Esophagus squamous epithelium (tissue), 5 donors: ENCODE data around the gene SREBF2. TPM values are rescaled to one million over a fixed set of nuclear protein-coding genes. Genes with fewer than 3 reads are reported as not detected.

Experiments
- DNase-seq: peaks from one replicate; lab custom pipeline; 2025; lab: John Stamatoyannopoulos, UW
- H3K27ac ChIP-seq, 4 donors: fragments of 200-600 bp; sonication (generic); one replicate each; pipeline ENCODE4 v1.5.1; 2016 to 2019; ENCODE audit warnings: mild to moderate bottlenecking in 1 of 4
- H3K27me3 ChIP-seq, 4 donors: fragments of 200-600 bp; sonication (generic); 1 replicate in 3 of 4; 2 replicates in 1 of 4; pipeline versions ENCODE4 v1.5.1 to v1.6.0; 2017 to 2021; ENCODE audit warnings: antibody characterized with exemption in 1 of 4
- H3K36me3 ChIP-seq, 3 donors: fragments of 200-600 bp; sonication (generic); one replicate each; pipeline ENCODE4 v1.5.1; 2016 to 2019
- H3K4me1 ChIP-seq, 3 donors: fragments of 200-600 bp; sonication (generic); one replicate each; pipeline ENCODE4 v1.5.1; 2017 to 2019
- H3K4me3 ChIP-seq, 4 donors: fragments of 200-600 bp; sonication (generic); 1 replicate in 3 of 4; 2 replicates in 1 of 4; pipeline ENCODE4 v1.5.1; 2016 to 2019; ENCODE audit warnings: mild to moderate bottlenecking in 2 of 4, moderate library complexity in 1 of 4
- H3K9me3 ChIP-seq, 3 donors: fragments of 200-600 bp; sonication (generic); one replicate each; pipeline ENCODE4 v1.5.1; 2016 to 2019
- POLR2A ChIP-seq, 4 donors: fragments of 450-650 bp; IDR thresholded peaks; one replicate each; pipeline ENCODE4 v1.6.1; 2017; ENCODE audit warnings: antibody characterized with exemption in 4 of 4, mild to moderate bottlenecking in 4 of 4, moderate library complexity in 3 of 4
- WGBS, 2 donors: methylation state at CpG; one replicate each; pipeline ENCODE4 v1.1.5; 2018; 5-methylcytosine and 5-hydroxymethylcytosine counted together
- intact Hi-C: fragments of 100-400 bp; cut with DNase I; formaldehyde crosslinking; loops from one replicate; pipeline ENCODE4 v1.15.0; 2022
- total RNA-seq, 4 donors: library from RNA; depleted of rRNA; stranded (reverse); fragments of >200 nt; gene quantifications; one replicate each; pipeline ENCODE4 v1.1.0, GENCODE V29; 2016
- TF ChIP-seq, protein P1 (sequence below), 6 experiments: fragments of 450-650 bp in 4 of 6; fragments of 200-600 bp in 2 of 6; sonication (generic) in 2 of 6; IDR thresholded peaks; one replicate each; pipeline ENCODE4 v1.5.1; 2016 to 2019; ENCODE audit warnings: antibody characterized with exemption in 6 of 6, mild to moderate bottlenecking in 4 of 6, moderate library complexity in 4 of 6
- donor health status: DM: yes; HTN: yes; CAD: no.

The SREBF2 gene
- total RNA-seq, 4 donors from 2014 or later: 72.8 to 138 (median 98.6) TPM

DNA sequence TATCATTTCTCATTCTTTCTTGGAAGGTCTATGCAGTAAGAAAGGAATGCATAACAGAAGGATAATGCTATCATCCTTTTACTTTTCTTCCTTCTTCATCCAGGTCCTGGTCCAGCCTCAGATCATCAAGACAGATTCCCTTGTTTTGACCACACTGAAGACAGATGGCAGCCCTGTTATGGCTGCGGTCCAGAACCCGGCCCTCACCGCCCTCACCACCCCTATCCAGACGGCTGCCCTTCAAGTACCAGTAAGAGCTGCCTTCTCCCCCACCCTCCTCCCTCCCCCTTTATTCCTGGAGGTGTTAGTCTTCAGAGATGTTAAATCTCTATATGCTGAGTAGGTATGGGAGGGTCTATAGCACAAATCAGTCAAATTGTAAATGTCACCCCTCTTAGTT is 37.9 kb downstream of the SREBF2 start:
- no peak overlapping the region for H3K27ac ChIP-seq
- 71 to 78% methylated on average over 4 of the region's 4 CpGs for WGBS, 2 donors
- TF ChIP-seq, protein P1, sequence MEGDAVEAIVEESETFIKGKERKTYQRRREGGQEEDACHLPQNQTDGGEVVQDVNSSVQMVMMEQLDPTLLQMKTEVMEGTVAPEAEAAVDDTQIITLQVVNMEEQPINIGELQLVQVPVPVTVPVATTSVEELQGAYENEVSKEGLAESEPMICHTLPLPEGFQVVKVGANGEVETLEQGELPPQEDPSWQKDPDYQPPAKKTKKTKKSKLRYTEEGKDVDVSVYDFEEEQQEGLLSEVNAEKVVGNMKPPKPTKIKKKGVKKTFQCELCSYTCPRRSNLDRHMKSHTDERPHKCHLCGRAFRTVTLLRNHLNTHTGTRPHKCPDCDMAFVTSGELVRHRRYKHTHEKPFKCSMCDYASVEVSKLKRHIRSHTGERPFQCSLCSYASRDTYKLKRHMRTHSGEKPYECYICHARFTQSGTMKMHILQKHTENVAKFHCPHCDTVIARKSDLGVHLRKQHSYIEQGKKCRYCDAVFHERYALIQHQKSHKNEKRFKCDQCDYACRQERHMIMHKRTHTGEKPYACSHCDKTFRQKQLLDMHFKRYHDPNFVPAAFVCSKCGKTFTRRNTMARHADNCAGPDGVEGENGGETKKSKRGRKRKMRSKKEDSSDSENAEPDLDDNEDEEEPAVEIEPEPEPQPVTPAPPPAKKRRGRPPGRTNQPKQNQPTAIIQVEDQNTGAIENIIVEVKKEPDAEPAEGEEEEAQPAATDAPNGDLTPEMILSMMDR (IDR thresholded peaks at IDR 0.05): no peak
- no peak for TF ChIP-seq POLR2A (IDR thresholded peaks at IDR 0.05)
- no peak for DNase-seq
- H3K4me1 ChIP-seq: peaks cover 0 to under 1% (median 0%) of the 10 kb centered on the region in 3 donors
- no peaks in the 10 kb centered on the region for H3K27me3 ChIP-seq
- H3K4me3 ChIP-seq: no peak overlapping the region
- peaks cover 37 to 99% (median 74%) of the 10 kb centered on the region in 3 donors for H3K36me3 ChIP-seq
- intact Hi-C loops: no loop called here
- no peaks in the 10 kb centered on the region for H3K9me3 ChIP-seq

DNA sequence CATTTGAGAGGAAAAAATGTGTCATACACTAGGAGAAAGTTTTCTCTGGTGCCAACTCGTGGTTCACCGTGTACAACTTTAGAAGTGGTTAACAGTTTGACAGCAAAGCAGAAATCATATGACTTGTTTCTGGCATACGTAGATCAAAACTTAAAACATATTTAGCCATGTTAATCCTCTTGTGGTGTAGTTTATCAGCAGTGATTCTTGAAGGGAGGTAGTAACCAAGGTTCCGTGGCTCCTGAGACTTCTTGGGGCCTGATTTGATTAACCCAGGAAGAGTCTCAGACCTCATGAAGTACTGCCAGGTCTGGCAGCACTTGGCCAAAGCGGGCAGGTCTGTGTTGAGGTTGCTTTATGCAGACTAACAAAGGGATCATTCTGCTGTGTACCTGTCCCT is 40.5 kb downstream of the SREBF2 start:
- WGBS, 2 donors: 60 to 77% methylated on average over 4 to 5 of the region's 5 CpGs
- Histone ChIP-seq H3K27me3 (no peaks in the 10 kb centered on the region), H3K4me3 (no peak overlapping the region), H3K27ac (no peak overlapping the region), H3K4me1 (no peaks in the 10 kb centered on the region), H3K9me3 (no peaks in the 10 kb centered on the region), H3K36me3 (peaks cover 50 to 100% (median 82%) of the 10 kb centered on the region in 3 donors)
- TF ChIP-seq POLR2A (IDR thresholded peaks at IDR 0.05): no peak
- TF ChIP-seq, protein P1 (IDR thresholded peaks at IDR 0.05): no peak
- intact Hi-C loops: no loop called here
- no peak for DNase-seq

- Histone ChIP-seq H3K27me3 (no peaks in the 10 kb centered on the region), H3K4me1 (no peaks in the 10 kb centered on the region), H3K9me3 (no peaks in the 10 kb centered on the region), H3K36me3 (peaks cover 47 to 100% (median 77%) of the 10 kb centered on the region in 3 donors), H3K4me3 (no peak overlapping the region), H3K27ac (no peak overlapping the region)
- intact Hi-C loops: no loop called here
- no peak for DNase-seq
- WGBS, 2 donors: 93 to 95% methylated on average over 2 of the region's 2 CpGs
- TF ChIP-seq, protein P1 (IDR thresholded peaks at IDR 0.05): no peak
- TF ChIP-seq POLR2A (IDR thresholded peaks at IDR 0.05): no peak
Measured at GRCh38 chr22:41874090-41874489, 41.2 kb downstream of the SREBF2 start.

- Histone ChIP-seq H3K4me1 (no peaks in the 10 kb centered on the region), H3K27me3 (no peaks in the 10 kb centered on the region), H3K27ac (no peak overlapping the region), H3K4me3 (no peak overlapping the region), H3K9me3 (no peaks in the 10 kb centered on the region), H3K36me3 (peaks cover 49 to 100% (median 78%) of the 10 kb centered on the region in 3 donors)
- DNase-seq: no peak
- 81 to 82% methylated on average over 9 of the region's 10 CpGs for WGBS, 2 donors
- TF ChIP-seq, protein P1 (IDR thresholded peaks at IDR 0.05): no peak
- no peak for TF ChIP-seq POLR2A (IDR thresholded peaks at IDR 0.05)
- intact Hi-C loops: no loop called here
Measured at GRCh38 chr22:41875531-41876270, 42.8 kb downstream of the SREBF2 start.

DNA sequence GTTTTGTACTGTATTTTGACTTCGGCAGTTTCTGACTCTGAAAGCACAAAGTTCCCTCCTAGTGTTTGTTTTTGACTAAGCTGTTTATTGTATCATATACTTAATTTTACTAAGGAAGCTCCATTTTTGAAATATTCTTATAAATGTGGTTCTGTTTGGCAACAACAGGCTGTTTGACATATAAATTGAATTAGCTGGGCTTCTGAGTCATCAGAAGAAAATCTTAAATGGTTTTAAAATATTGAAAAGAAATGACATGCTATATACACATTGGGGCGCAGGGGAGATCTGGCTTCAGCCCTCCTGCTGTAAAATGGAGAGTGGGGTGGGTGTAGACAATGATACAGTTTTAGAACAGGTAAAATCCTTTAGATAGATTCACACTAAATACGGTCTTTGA is 43.4 kb downstream of the SREBF2 start:
- H3K4me3 ChIP-seq: no peak overlapping the region
- peaks cover 49 to 100% (median 77%) of the 10 kb centered on the region in 3 donors for H3K36me3 ChIP-seq
- H3K27ac ChIP-seq: no peak overlapping the region
- 88 to 93% methylated on average over 3 of the region's 3 CpGs for WGBS, 2 donors
- no peaks in the 10 kb centered on the region for H3K4me1 ChIP-seq
- no peak for DNase-seq
- intact Hi-C loops: no loop called here
- H3K27me3 ChIP-seq: no peaks in the 10 kb centered on the region
- no peaks in the 10 kb centered on the region for H3K9me3 ChIP-seq
- TF ChIP-seq, protein P1 (IDR thresholded peaks at IDR 0.05): no peak
- TF ChIP-seq POLR2A (IDR thresholded peaks at IDR 0.05): no peak
